ENCODE data around the gene GPR158.

Gene GPR158

GRCh38 chr10:25226775-25227682 lies 52.2 kb downstream of the GPR158 start:
- TF ChIP-seq GATA2 (IDR thresholded peaks at IDR 0.05; ENCODE audit: low read depth, low read length) (no peak), GATA3 (IDR thresholded peaks at IDR 0.05; ENCODE audit: low read depth, low read length) (no peak)

GRCh38 chr10:25231751-25232150 lies 57.0 kb downstream of the GPR158 start:
- TF ChIP-seq GATA3 (IDR thresholded peaks at IDR 0.05; ENCODE audit: low read depth, low read length) (no peak), GATA2 (IDR thresholded peaks at IDR 0.05; ENCODE audit: low read depth, low read length) (no peak)

DNA sequence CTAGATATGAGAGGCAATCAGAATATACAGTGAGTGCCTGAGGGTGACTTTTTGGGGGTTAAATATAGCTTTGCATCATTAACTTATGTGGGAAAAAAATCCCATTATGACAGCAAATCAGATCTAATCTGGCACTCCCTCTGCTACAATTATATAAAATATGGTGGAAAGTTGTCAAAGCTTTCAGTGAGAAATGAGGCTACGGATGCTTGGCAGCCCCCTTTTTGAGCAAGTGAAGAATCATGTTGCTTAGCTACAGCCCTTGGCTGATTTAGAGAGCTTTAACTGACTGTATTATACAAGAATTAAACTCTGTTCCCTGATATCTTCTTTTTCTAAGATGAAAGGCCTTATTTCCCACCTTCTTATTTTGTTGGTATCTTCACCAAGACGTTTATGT lies 57.4 kb downstream of the GPR158 start:
- TF ChIP-seq GATA3 (IDR thresholded peaks at IDR 0.05; ENCODE audit: low read depth, low read length) (no peak), GATA2 (IDR thresholded peaks at IDR 0.05; ENCODE audit: low read depth, low read length) (no peak)

GRCh38 chr10:25245165-25245564 lies 70.4 kb downstream of the GPR158 start:
- TF ChIP-seq GATA3 (IDR thresholded peaks at IDR 0.05; ENCODE audit: low read depth, low read length) = no peak
- no peak for TF ChIP-seq GATA2 (IDR thresholded peaks at IDR 0.05; ENCODE audit: low read depth, low read length)

DNA sequence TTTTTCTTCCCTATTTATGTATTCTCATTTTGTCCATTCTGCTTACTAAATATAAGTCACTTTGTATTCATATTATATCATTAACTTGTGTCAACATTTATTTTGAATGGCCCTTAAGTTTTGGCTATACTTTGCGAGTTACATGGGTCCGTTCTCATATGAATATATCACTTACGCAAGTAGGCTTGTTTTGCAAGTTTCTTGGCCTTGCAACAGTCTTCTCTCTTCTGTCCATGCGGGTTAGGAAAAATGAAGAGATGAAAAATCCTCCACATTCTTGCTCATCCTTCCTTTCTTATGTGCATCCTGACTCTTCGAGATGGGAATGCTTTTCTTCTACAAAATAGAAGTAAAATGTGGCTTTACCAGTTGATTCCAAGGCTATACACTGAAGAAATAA lies 82.8 kb downstream of the GPR158 start:
- TF ChIP-seq GATA2 (IDR thresholded peaks at IDR 0.05; ENCODE audit: low read depth, low read length) = no peak

- no peak for TF ChIP-seq GATA3 (IDR thresholded peaks at IDR 0.05; ENCODE audit: low read depth, low read length)
These were observed 86.3 kb downstream of the GPR158 start for GRCh38 chr10:25261110-25261509.

DNA sequence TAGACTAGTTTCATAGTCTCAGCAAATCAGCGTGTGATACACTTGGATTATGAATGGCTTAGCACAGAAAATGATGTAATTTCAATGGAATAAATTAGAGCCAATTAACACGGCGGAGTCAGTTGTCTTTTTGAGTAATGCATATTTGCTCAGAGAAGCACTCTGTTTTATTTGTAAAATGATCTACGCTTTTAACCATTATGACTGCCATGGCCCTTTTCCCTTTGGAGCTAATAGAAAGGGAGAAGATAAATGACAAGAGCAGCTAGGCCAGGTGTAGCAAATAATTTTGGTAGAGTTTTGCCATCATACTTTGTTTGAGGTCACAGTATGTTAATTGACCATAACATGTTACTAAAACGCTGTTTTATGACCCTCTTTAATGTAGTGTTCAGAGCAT lies 86.8 kb downstream of the GPR158 start:
- TF ChIP-seq GATA2 (IDR thresholded peaks at IDR 0.05; ENCODE audit: low read depth, low read length) (no peak), GATA3 (IDR thresholded peaks at IDR 0.05; ENCODE audit: low read depth, low read length) (no peak)

DNA sequence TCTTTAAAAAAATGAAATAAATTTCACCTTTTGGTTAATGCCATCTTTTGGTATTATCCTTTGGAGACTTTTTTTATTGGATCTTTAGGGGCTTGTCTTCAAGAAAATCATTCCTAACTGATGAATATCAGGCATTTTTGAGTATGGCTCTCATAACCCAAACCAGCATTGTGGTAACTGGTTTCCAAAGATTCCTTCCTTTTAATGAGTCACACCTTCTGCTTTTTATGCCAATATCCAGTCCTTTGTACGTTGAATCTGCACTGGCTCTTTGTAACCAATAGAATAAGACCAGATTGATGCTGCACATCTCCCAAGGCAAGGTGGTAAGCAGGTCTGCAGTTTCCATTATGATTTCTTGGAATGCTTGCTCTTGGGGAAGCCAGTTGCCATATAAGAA lies 89.1 kb downstream of the GPR158 start:
- TF ChIP-seq GATA3 (IDR thresholded peaks at IDR 0.05; ENCODE audit: low read depth, low read length) (no peak), GATA2 (IDR thresholded peaks at IDR 0.05; ENCODE audit: low read depth, low read length) (no peak)

DNA sequence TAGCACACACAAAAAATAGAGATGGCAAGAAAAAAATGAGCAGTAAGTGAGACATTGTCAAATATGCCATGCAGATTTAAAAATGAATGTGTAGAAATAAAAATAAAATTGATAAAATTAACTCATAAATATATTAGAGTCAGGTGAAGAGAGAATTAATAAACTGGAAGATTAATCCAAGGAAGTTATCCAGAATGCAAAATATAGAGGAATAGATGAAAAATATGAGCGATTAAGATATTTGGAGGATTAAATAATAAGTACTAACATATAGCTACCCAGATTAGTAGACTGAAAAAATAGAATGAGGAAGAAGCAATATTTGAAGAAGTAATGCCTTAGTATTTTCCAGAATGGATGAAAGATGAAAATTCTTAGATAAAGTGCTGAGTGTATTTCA lies 103.4 kb downstream of the GPR158 start:
- no peak for TF ChIP-seq GATA3 (IDR thresholded peaks at IDR 0.05; ENCODE audit: low read depth, low read length)
- no peak for TF ChIP-seq GATA2 (IDR thresholded peaks at IDR 0.05; ENCODE audit: low read depth, low read length)

DNA sequence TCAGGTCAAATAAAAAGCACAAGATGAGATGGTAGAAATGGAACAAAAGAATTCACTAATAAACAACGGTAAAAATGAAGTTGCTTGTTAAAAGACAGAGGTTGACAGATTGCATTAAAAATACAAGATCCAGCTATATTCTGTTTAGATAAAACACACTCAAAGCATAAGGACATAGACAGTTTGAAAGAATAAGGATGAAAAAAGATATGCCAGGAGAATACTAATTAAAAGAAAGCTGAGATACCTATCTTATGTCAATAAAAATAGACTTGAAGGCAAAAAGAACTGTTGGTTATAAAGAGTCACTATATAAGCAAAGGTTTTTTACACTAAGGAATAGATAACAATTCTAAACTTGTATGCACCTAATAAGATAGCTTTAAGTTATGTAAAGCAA lies 105.3 kb downstream of the GPR158 start:
- no peak for TF ChIP-seq GATA3 (IDR thresholded peaks at IDR 0.05; ENCODE audit: low read depth, low read length)
- TF ChIP-seq GATA2 (IDR thresholded peaks at IDR 0.05; ENCODE audit: low read depth, low read length) = no peak

DNA sequence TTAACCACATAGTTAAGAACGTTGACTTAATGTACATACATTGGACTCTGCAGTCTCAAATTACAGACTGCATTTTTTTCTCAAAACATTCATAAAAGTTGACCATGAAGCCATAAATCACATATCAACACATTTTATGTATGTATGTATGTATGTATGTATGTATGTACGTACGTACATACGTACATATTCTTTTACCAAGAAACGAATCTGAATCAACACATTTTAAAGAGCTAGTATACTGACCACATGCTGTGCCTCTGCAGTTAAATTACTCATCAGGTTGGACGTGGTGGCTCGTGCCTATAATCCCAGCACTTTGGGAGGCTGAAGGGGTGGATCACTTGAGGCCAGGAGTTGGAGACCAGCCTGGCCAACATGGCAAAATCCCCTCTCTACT lies 105.8 kb downstream of the GPR158 start:
- TF ChIP-seq GATA3 (IDR thresholded peaks at IDR 0.05; ENCODE audit: low read depth, low read length) = no peak
- no peak for TF ChIP-seq GATA2 (IDR thresholded peaks at IDR 0.05; ENCODE audit: low read depth, low read length)

DNA sequence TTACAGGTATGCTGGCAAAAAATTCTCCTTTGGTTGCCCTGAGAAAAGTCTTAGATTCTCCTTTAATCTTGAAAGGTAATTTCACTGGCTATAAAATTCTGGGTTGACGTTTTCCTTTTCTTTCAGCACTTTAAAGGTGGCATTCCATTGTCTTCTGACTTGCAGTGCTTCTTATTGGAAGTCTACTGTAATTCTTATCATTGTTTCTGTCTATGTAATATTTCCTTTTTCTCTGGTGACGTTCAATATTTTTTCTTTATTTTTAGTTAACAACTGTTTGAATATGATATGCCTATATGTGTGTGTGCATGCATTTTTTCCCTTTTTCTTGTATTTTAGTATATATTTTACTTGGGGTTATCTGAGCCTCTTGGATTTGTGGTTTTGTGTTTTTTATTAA lies 111.0 kb downstream of the GPR158 start:
- TF ChIP-seq GATA2 (IDR thresholded peaks at IDR 0.05; ENCODE audit: low read depth, low read length) (no peak), GATA3 (IDR thresholded peaks at IDR 0.05; ENCODE audit: low read depth, low read length) (no peak)

DNA sequence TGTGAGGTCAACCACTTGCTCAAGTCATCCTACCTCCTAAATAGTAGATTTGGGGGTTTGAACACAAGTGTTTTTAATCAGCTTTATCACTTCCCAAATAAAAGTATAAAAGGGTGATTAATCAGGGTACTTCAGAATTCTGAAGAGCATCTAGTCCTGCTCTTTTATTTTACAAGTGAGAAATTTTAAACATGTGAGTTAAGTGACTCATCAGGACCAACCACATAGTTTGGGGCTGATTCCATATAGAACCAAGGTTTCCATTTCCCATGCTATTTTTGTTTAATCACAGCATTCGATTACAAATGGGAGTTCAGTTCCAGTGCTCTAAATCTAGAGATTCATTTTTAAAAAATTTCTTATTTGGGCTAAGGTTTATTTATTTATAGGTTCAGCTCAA lies 113.4 kb downstream of the GPR158 start:
- TF ChIP-seq GATA3 (IDR thresholded peaks at IDR 0.05; ENCODE audit: low read depth, low read length) (no peak), GATA2 (IDR thresholded peaks at IDR 0.05; ENCODE audit: low read depth, low read length) (no peak)

DNA sequence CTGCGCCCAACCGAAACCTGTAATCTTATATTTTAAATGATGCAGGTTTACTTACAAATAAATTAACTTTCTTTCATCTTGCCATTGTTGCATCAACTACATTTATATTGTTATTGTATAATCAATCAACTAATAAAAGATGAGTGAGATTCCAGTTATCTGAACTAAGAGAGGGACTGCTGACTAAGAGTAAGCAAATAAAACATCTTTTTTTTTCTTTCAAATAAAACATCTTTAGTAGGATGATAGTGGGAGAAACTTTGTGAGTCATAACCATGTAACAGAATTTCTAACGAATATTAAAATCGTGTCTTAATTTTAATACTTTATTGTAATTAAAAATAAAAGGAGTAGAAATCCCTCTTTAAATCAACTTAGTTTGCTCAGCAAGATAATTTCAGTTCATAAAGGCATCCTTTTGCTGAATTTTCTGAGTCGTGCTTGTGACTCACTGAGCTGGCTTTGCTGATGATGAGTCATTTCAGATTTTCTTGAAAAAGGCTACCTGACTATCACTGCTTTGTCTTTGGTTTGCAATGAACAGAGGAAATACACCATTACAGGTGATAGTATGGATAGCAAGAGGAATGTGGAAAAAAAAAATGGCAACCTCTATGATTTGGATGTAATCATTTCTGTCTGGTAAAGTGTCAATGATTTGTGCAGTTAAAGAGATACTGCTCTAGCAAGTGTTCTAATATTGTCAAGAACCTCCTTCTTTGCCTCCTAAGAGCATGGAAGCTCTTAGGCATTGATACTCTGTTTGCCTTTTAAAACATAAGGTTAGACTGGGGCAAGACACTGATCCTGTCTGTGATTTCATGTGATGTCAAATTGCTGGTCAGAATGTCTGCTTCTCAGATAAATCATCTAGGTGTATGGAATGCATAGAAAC lies 119.5 kb downstream of the GPR158 start:
- no peak for TF ChIP-seq GATA2 (IDR thresholded peaks at IDR 0.05; ENCODE audit: low read depth, low read length)
- no peak for TF ChIP-seq GATA3 (IDR thresholded peaks at IDR 0.05; ENCODE audit: low read depth, low read length)

DNA sequence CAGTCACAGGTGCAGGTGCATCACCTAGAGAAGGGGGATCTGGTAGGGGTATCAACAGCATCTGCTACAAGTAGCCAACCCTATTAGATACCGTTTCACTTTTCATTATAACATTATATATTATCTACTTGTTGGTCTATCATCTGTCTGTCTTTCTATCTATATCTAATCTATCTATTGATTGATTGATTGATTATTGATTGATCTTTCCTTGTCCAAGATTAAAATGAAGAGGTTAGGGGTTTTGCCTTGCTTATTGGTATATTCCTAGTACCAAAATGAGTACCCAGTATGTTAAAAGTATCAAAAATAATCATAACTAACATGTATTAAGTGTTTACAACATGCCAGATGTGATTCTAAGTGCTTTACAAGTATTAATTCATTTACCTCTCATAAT lies 121.5 kb downstream of the GPR158 start:
- no peak for TF ChIP-seq GATA3 (IDR thresholded peaks at IDR 0.05; ENCODE audit: low read depth, low read length)
- no peak for TF ChIP-seq GATA2 (IDR thresholded peaks at IDR 0.05; ENCODE audit: low read depth, low read length)
